K562 (cell line): ENCODE results near the gene TRPM4. TPM values are rescaled to one million over a fixed set of nuclear protein-coding genes. Genes with fewer than 3 reads are reported as not detected.

Experiments used
- CHD2 ChIP-seq: IDR thresholded peaks from 2 replicates; pipeline ENCODE4 v1.6.1; 2011; ENCODE audit warnings: low read depth, low read length
- FOXK2 ChIP-seq, 2 experiments: fragments of 450-650 bp; IDR thresholded peaks in 1 of 2; conservative IDR thresholded peaks in 1 of 2; 2 replicates each; pipeline ENCODE4 v1.6.1; 2016; ENCODE audit warnings: low read depth in 2 of 2, mild to moderate bottlenecking in 1 of 2
- MEF2D ChIP-seq: conservative IDR thresholded peaks from 2 replicates; pipeline ENCODE4 v1.6.1; 2016; ENCODE audit warnings: low read depth, missing genetic modification characterization, missing compliant biosample characterization
- RFX7 ChIP-seq: fragments of 250-450 bp; sonication (Bioruptor Pico); IDR thresholded peaks from 2 replicates; pipeline ENCODE4 v1.5.1; 2021; ENCODE audit warnings: mild to moderate bottlenecking
- polyA plus RNA-seq, 8 experiments: library from polyadenylated mRNA; depleted of rRNA in 4 of 8; stranded (reverse) in 5 of 8; unstranded in 3 of 8; fragments of >200 nt; fragmentation: Nextera tagmentation in 2 of 8; fragmentation: Illumina TruSeq in 1 of 8; extraction: Ambion mirVana in 2 of 8; extraction: Trizol in 1 of 8; gene quantifications; 2 replicates each; pipeline versions ENCODE4 v1.2.1 to v1.2.3, GENCODE V29; 2011 to 2014; ENCODE audit warnings: inconsistent platforms in 1 of 8, missing spikeins in 1 of 8
- total RNA-seq, 7 experiments: library from RNA; depleted of rRNA in 6 of 7; stranded (reverse); fragments of >200 nt in 6 of 7; fragmentation: Illumina TruSeq in 2 of 7; extraction: Trizol in 2 of 7; gene quantifications; 2 replicates each; pipeline versions ENCODE4 v1.2.1 to v1.2.3, GENCODE V29; 2011 to 2021; ENCODE audit warnings: low replicate concordance in 1 of 7
- TF ChIP-seq, protein P1 (sequence below): fragments of 250-450 bp; sonication (Bioruptor Pico); IDR thresholded peaks from 2 replicates; pipeline ENCODE4 v1.5.0; 2021; ENCODE audit warnings: mild to moderate bottlenecking, moderate library complexity
- TF ChIP-seq, protein P2 (sequence below): fragments of 450-650 bp; IDR thresholded peaks from 2 replicates; pipeline ENCODE4 v1.6.1; 2016; ENCODE audit warnings: antibody characterized with exemption

TRPM4 gene
- total and polyA plus RNA-seq, 9 of the 15 experiments (the other 6 are each of a cell fraction or from before 2014, with no cell fraction given), result 6.5 to 45.4 (median 15.2) TPM

DNA sequence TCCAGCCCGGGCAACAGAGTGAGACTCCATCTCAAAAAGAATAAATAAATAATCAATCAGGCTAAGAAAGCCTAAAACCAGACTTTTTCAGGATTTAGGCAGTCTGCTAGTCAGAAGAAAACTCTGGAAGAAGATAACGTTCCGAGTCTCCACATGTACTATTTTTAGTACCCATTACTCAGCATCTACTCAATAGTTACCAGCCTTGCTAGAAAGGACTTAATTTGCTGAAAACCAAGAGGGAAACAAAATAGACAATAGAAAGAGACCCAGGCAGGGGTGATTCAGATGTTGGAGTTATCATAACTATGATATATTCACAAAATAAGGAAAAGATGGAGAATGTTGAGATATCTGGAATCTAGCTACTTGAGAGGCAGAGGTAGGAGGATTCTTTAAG, 47.0 kb upstream of the TRPM4 start (continued):
- TF ChIP-seq, protein P1, sequence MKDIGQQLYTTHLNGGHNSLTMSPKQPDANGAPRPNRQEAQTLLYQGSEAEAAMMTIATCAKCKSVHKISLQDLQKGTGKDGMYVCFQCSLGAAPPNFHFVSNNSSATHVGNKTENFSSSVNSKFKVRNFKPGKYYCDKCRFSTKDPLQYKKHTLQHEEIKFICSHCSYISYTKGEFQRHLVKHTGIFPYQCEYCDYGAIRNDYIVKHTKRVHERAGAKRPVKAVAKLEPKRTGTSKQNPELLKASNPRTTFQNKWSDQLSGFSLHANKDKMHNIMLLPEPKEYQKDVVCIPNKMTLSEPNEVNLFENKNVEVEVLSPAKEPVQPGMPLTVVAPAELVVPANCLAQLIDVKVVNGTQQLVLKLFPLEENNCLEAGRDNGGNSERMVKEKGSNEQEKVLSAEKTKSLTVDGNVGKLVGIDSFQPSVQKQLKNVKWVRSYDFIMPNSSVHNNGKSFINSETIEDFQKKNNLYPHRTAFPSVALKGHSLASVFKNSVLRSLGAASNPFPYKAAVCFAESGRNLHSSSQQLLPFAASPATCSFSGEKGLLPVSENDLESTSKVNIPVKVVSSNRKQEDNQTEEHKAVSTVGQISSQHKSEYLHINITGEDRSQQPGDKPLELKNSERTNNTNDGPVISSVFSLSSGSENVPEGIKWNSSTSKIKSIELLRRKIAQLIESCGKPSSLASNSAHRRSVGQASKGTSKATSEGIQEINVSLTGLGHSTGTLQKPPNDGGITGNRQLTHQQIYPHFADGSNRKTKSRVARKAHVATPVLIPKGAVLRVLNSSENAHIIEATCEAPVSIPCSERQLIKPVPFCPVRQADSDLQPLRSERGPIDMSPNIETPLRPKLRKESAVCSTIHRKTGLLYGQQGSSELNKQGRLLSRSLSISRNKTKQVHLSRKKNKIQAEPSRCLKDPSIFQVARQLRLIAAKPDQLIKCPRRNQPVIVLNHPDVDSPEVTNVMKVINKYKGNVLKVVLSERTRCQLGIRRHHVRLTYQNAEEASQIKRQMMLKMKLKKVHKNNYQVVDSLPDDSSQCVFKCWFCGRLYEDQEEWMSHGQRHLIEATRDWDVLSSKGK (CRISPR knock-in tag), result no peak
- TF ChIP-seq CHD2 (no peak), FOXK2 (conservative IDR thresholded peaks at IDR 0.05 in 1 of 2, IDR thresholded peaks at IDR 0.05 in 1 of 2; ENCODE audit: low read depth in 2 of 2) (no peak), MEF2D (tag) (peak; percentile 81), RFX7 (no peak)
- TF ChIP-seq, protein P2, sequence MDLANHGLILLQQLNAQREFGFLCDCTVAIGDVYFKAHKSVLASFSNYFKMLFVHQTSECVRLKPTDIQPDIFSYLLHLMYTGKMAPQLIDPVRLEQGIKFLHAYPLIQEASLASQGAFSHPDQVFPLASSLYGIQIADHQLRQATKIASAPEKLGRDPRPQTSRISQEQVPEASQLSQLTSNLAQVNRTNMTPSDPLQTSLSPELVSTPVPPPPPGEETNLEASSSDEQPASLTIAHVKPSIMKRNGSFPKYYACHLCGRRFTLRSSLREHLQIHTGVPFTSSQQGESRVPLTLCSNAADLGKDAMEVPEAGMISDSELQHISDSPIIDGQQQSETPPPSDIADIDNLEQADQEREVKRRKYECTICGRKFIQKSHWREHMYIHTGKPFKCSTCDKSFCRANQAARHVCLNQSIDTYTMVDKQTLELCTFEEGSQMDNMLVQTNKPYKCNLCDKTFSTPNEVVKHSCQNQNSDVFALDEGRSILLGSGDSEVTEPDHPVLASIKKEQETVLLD, result no peak
- TF ChIP-seq, all 486 proteins: peak for 8
